Esophagus muscularis mucosa (tissue), 4 donors: Measurements from ENCODE around the gene PMVK. TPM values are rescaled to one million over a fixed set of nuclear protein-coding genes. Genes with fewer than 3 reads are reported as not detected.
"Not testable (repeated sequence)": the region's sequence is repeated elsewhere in the genome, so short reads cannot be mapped to it uniquely, and the experiment has no call there.

ENCODE experiments used
- DNase-seq: peaks from one replicate; pipeline ENCODE4 v3.0.0-alpha.2; 2017; ENCODE audit errors: extremely low spot score
- H3K27ac ChIP-seq, 4 donors: fragments of 200-600 bp; sonication (generic); replicated peaks in 1 of 4; 1 replicate in 3 of 4; 2 replicates in 1 of 4; pipeline ENCODE4 v1.5.1; 2016 to 2019; ENCODE audit warnings: mild to moderate bottlenecking in 1 of 4
- H3K27me3 ChIP-seq, 4 donors: fragments of 200-600 bp; sonication (generic); one replicate each; pipeline versions ENCODE4 v1.5.1 to v1.6.0; 2016 to 2019
- H3K36me3 ChIP-seq, 4 donors: fragments of 200-600 bp; sonication (generic); one replicate each; pipeline ENCODE4 v1.5.1; 2016 to 2019
- H3K4me1 ChIP-seq, 4 donors: fragments of 200-600 bp; sonication (generic); one replicate each; pipeline ENCODE4 v1.5.1; 2016 to 2019
- H3K4me3 ChIP-seq, 4 donors: fragments of 200-600 bp; sonication (generic); 1 replicate in 2 of 4; 2 replicates in 2 of 4; pipeline ENCODE4 v1.5.1; 2016 to 2019; ENCODE audit warnings: mild to moderate bottlenecking in 4 of 4, moderate library complexity in 1 of 4
- H3K9me3 ChIP-seq, 4 donors: fragments of 200-600 bp; sonication (generic); 1 replicate in 3 of 4; 2 replicates in 1 of 4; pipeline ENCODE4 v1.5.1; 2016 to 2019
- EP300 ChIP-seq: sonication (generic); formaldehyde crosslinking; IDR thresholded peaks from one replicate; pipeline ENCODE4 v1.6.1; 2017; ENCODE audit warnings: antibody characterized with exemption
- POLR2A ChIP-seq: fragments of 450-650 bp; IDR thresholded peaks from one replicate; pipeline ENCODE4 v1.6.1; 2017; ENCODE audit warnings: antibody characterized with exemption, moderate library complexity, mild to moderate bottlenecking, low read depth
- POLR2AphosphoS5 ChIP-seq, 2 donors: sonication (generic); formaldehyde crosslinking; IDR thresholded peaks; one replicate each; pipeline ENCODE4 v1.6.1; 2017; ENCODE audit warnings: antibody characterized with exemption in 2 of 2
- WGBS: methylation state at CpG from one replicate; pipeline ENCODE4 v1.1.5; 2018; 5-methylcytosine and 5-hydroxymethylcytosine counted together
- intact Hi-C: fragments of 100-400 bp; cut with DNase I; formaldehyde crosslinking; loops from one replicate; pipeline ENCODE4 v1.15.1; 2023
- total RNA-seq, 4 donors: library from RNA; depleted of rRNA; stranded (reverse); fragments of >200 nt; gene quantifications; one replicate each; pipeline versions ENCODE4 v1.1.0 to v1.2.1, GENCODE V29; 2016
- TF ChIP-seq, protein P1 (sequence below), 3 experiments: fragments of 200-600 bp in 2 of 3; fragments of 450-650 bp in 1 of 3; sonication (generic) in 2 of 3; IDR thresholded peaks; one replicate each; pipeline ENCODE4 v1.5.1; 2017 to 2019; ENCODE audit warnings: antibody characterized with exemption in 3 of 3, mild to moderate bottlenecking in 2 of 3, moderate library complexity in 1 of 3

PMVK gene
- total RNA-seq, 4 donors from 2014 or later, result 15.9 to 26.2 (median 20.0) TPM

DNA sequence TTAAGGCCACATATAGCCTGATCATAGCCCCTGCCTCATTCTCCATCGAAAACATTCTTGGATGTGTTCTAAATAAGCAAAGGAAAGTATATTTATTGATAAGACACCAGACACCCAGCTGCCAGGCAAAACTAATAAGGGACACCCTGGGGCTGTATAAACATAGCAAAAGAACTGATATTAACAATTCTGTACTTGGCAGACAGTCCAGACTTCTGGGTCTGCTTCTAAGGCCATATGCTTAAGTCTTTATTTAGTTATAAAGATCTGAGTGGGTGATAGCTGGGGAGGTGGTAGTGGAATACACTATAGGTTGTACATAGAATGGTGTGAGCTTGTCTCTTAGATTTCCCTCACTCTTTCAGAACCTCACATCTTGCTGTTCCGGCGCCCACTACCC lies 41.8 kb upstream of the PMVK start:
- peaks cover 9 to 30% (median 20%) of the 10 kb centered on the region in 4 donors for H3K4me1 ChIP-seq
- WGBS, result 96% methylated on average over 3 of the region's 3 CpGs
- H3K9me3 ChIP-seq, result no peaks in the 10 kb centered on the region
- DNase-seq, result no peak
- no peak overlapping the region for H3K4me3 ChIP-seq
- no peaks in the 10 kb centered on the region for H3K27me3 ChIP-seq
- no peak overlapping the region for H3K27ac ChIP-seq
- TF ChIP-seq, protein P1, sequence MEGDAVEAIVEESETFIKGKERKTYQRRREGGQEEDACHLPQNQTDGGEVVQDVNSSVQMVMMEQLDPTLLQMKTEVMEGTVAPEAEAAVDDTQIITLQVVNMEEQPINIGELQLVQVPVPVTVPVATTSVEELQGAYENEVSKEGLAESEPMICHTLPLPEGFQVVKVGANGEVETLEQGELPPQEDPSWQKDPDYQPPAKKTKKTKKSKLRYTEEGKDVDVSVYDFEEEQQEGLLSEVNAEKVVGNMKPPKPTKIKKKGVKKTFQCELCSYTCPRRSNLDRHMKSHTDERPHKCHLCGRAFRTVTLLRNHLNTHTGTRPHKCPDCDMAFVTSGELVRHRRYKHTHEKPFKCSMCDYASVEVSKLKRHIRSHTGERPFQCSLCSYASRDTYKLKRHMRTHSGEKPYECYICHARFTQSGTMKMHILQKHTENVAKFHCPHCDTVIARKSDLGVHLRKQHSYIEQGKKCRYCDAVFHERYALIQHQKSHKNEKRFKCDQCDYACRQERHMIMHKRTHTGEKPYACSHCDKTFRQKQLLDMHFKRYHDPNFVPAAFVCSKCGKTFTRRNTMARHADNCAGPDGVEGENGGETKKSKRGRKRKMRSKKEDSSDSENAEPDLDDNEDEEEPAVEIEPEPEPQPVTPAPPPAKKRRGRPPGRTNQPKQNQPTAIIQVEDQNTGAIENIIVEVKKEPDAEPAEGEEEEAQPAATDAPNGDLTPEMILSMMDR (IDR thresholded peaks at IDR 0.05), result no peak
- TF ChIP-seq EP300, result no peak
- no peak for TF ChIP-seq POLR2AphosphoS5 (IDR thresholded peaks at IDR 0.05)
- TF ChIP-seq POLR2A, result no peak
- H3K36me3 ChIP-seq, result peaks cover 0 to 9% (median 4%) of the 10 kb centered on the region in 4 donors
- intact Hi-C loops, result no loop called here

DNA sequence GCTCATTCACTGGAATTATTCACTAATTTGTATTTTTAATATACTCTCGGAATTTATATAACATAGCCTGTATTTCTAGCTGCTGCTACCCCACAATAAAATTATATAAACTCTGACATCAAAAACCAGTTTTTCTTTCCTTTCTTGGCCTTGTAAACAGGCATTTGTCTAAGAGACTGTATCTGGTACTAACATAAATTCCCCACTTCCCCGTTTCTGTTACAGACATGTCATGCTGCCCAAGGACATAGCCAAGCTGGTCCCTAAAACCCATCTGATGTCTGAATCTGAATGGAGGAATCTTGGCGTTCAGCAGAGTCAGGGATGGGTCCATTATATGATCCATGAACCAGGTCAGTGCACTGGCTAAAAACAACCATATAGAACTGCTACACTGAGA lies 41.2 kb upstream of the PMVK start:
- DNase-seq, H3K36me3 ChIP-seq, H3K9me3 ChIP-seq, H3K27ac ChIP-seq, H3K4me3 ChIP-seq, intact Hi-C loops, H3K27me3 ChIP-seq: not testable (repeated sequence)
- peaks cover 14 to 35% (median 25%) of the 10 kb centered on the region in 4 donors for H3K4me1 ChIP-seq
- WGBS, result 57% methylated on average over 3 of the region's 3 CpGs

DNA sequence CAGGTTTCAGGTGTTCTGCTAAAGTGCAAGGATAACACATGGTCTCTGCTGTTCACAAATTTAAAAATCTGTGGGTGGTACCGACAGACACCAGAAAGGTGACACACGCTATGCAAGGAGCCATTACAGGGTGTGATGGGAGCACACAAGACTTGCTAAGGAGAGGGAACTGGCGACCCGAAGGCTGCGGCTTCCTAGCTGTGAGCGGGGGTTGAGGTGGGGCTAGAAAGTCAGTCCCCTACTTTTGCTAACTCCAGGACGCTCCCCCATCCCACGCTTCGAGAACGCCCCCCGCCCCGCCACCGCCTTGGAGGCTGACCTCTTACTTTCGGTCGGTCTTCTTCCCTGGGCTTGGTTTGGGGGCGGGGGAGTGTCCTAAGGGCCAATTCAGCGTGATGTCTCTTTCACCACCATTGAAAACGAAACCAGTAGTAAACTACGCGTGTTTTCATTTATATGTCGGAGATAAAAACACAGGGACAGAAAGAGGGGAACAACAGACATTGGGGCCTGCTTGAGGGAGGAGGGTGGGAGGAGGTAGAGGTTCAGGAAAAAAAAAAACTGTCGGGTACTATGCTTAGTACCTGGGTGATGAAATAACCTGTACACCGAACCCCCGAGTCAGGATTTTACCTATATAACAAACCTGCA lies 39.0 kb upstream of the PMVK start:
- H3K4me3 ChIP-seq, result peak overlapping the region; percentile 63 to 77 (median 70)
- DNase-seq, result no peak
- H3K27me3 ChIP-seq, result no peaks in the 10 kb centered on the region
- TF ChIP-seq POLR2A, result no peak
- TF ChIP-seq POLR2AphosphoS5 (IDR thresholded peaks at IDR 0.05), result peak in 1 of 2 donors; percentile 42
- TF ChIP-seq EP300, result no peak
- TF ChIP-seq, protein P1 (IDR thresholded peaks at IDR 0.05), result peak in 1 of 3 experiments; percentile 5
- H3K4me1 ChIP-seq, result peaks cover 28 to 47% (median 40%) of the 10 kb centered on the region in 4 donors
- no peaks in the 10 kb centered on the region for H3K9me3 ChIP-seq
- intact Hi-C loops, result no loop called here
- H3K36me3 ChIP-seq, result peaks cover 0 to 9% (median 4%) of the 10 kb centered on the region in 4 donors
- WGBS, result 0% methylated on average over 21 of the region's 24 CpGs
- H3K27ac ChIP-seq, result peak overlapping the region; percentile 96 to 98 (median 96)

DNA sequence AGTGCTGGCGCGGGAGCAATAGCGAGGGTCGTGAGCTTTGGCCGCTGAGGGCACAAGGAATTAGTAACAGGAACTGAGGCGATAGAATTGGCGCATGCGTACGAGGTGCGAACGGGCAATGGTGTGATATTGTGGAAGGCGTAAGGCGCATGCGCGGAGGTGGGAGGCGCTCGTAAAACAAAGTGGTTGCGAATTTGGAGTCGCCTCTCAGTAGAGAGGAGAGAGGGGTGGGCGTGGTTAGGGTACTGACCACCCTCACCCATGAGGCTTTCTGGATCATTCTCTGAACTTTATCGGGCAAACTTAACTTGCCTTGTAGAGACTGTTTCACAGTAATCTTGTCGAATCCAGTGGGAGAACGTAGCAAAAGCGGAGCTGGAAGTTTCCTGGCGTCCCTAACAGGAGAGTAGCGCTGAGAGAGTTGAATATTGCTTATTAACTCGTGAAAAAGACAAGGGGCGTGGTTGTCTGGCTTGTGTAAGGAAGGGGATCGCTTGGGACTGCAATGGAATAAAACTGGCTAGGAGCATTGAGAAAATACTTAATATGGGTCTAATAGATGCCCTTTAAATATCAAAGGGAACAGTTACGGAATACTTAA lies 38.4 kb upstream of the PMVK start:
- Histone ChIP-seq H3K27me3 (no peaks in the 10 kb centered on the region), H3K4me3 (peak overlapping the region; percentile 63 to 77 (median 70)), H3K9me3 (no peaks in the 10 kb centered on the region), H3K27ac (peak overlapping the region; percentile 96 to 98 (median 96)), H3K36me3 (peaks cover 0 to 9% (median 4%) of the 10 kb centered on the region in 4 donors), H3K4me1 (peaks cover 35 to 53% (median 47%) of the 10 kb centered on the region in 4 donors)
- DNase-seq, result peak; percentile 98
- TF ChIP-seq, protein P1 (IDR thresholded peaks at IDR 0.05), result no peak
- TF ChIP-seq POLR2AphosphoS5 (IDR thresholded peaks at IDR 0.05) (peak in 1 of 2 donors; percentile 91), POLR2A (peak; percentile 22)
- WGBS, result under 1% methylated on average over 30 of the region's 30 CpGs
- intact Hi-C loops, result no loop called here

DNA sequence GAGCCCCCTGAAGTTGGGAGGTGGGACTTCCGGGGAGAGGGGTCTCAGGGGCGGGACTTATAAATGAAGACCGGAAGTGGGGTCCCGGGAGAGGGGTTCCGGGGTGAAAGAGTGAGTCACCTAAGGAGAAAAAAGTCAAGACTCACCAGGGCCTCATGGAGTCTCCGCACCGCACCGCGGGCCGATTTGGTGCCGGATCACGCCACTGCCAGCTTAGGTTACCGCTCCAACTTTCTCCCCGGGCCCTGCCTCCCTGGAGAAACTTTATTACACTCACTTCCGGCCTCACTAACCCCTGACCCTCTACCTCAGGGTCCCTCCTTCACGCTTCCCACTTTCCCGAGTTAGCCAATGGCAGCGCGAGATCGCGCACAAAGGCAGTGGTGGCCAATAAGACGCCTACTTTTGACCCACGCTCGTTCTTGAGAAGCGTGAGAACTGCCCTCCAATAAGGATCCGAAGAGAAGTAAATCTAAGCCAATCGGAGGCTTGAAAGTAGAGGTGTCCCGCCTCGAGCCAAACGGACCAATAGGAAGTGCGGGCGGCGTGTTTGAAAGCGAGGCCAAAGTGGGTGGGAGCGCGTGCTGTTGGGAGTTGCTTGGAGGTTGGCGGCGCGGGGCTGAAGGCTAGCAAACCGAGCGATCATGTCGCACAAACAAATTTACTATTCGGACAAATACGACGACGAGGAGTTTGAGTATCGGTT lies 37.7 kb upstream of the PMVK start, which contains the start of gene CKS1B:
TSS of gene CKS1B (plus strand) at position 580 of the 706 bp plus-strand sequence. CDS start at position 645, 65 bp downstream.
- intact Hi-C loops, result no loop called here
- H3K4me3 ChIP-seq, result peak within 1 kb of the TSS; percentile 63 to 77 (median 70)
- under 1% methylated on average over 47 of the region's 47 CpGs for WGBS
- H3K9me3 ChIP-seq, result no peaks in the 10 kb centered on the region
- peak within 1 kb of the TSS; percentile 96 to 98 (median 96) for H3K27ac ChIP-seq
- peaks cover 0 to 11% (median 2%) of the 10 kb centered on the region in 4 donors for H3K36me3 ChIP-seq
- DNase-seq, result peak; percentile 100
- no peaks in the 10 kb centered on the region for H3K27me3 ChIP-seq
- peaks cover 41 to 60% (median 53%) of the 10 kb centered on the region in 4 donors for H3K4me1 ChIP-seq
- peak; percentile 77 for TF ChIP-seq POLR2A
- TF ChIP-seq POLR2AphosphoS5 (IDR thresholded peaks at IDR 0.05), result peak in 1 of 2 donors; percentile 82
- TF ChIP-seq, protein P1 (IDR thresholded peaks at IDR 0.05), result no peak
